Panc1 (cell line): Measurements from ENCODE around the gene MACROD2.

Experiments
- POLR2AphosphoS5 ChIP-seq: IDR thresholded peaks from 2 replicates; pipeline ENCODE4 v1.6.1; 2012; ENCODE audit warnings: mild to moderate bottlenecking, low read depth, low read length, moderate library complexity
- TF ChIP-seq, protein P1 (sequence below): fragments of 450-650 bp; IDR thresholded peaks from 2 replicates; pipeline ENCODE4 v1.5.1; 2017; ENCODE audit warnings: mild to moderate bottlenecking

DNA sequence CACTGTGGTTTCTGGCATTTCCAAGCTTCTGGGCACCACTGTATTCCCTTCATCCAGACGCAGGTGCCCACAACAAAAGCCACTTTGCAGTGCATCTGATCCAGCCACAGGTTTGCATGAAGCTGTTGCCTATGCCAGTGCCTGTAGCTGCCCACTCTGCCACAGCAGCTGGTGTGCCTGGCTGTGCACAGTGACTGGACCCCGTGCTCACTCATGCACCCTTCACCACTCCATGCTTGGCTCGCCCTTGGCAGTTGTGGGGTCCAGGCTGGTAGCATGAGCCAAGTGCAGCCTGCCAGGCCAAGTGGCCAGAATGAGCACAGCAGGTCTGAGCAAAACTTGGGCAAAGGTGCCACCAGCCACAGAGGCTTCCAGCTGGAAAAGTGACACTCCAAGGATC lies 47.6 kb upstream of the MACROD2 start:
- TF ChIP-seq, protein P1, sequence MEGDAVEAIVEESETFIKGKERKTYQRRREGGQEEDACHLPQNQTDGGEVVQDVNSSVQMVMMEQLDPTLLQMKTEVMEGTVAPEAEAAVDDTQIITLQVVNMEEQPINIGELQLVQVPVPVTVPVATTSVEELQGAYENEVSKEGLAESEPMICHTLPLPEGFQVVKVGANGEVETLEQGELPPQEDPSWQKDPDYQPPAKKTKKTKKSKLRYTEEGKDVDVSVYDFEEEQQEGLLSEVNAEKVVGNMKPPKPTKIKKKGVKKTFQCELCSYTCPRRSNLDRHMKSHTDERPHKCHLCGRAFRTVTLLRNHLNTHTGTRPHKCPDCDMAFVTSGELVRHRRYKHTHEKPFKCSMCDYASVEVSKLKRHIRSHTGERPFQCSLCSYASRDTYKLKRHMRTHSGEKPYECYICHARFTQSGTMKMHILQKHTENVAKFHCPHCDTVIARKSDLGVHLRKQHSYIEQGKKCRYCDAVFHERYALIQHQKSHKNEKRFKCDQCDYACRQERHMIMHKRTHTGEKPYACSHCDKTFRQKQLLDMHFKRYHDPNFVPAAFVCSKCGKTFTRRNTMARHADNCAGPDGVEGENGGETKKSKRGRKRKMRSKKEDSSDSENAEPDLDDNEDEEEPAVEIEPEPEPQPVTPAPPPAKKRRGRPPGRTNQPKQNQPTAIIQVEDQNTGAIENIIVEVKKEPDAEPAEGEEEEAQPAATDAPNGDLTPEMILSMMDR = no peak
- no peak for TF ChIP-seq POLR2AphosphoS5
